Measurements from ENCODE around the gene ARHGAP8. TPM values are rescaled to one million over a fixed set of nuclear protein-coding genes. Genes with fewer than 3 reads are reported as not detected.
"Not testable (repeated sequence)": the region's sequence is repeated elsewhere in the genome, so short reads cannot be mapped to it uniquely, and the experiment has no call there.

The ARHGAP8 gene
- total RNA-seq, 2 donors from 2014 or later: 12.2 to 15.2 TPM

DNA sequence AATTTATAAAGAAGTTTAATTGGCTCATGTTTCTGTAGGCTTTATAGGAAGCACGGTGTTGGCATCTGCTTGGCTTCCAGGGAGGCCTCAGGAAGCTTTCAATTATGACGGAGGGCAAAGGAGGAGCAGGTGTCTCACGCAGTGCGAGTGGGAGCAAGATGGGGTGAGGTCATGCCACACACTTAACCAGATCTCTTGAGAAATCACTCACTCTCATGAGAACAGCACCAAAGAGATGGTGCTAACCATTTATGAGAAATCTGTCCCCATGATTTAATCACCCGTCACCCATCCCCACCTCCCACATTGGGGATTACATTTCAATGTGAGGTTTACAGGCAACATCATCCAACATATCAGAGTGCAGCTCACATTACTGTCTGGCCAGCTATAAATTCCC lies 103.5 kb downstream of the ARHGAP8 start:
- 93 to 96% methylated on average over 5 of the region's 5 CpGs for WGBS, 2 donors
- Histone ChIP-seq H3K27ac (no peak overlapping the region), H3K36me3 (replicated peaks in 1 of 2; ENCODE audit: insufficient read depth in 1 of 2, low read depth in 2 of 2) (no peaks in the 10 kb centered on the region), H3K9me3 (no peaks in the 10 kb centered on the region), H3K4me3 (no peak overlapping the region), H3K27me3 (no peaks in the 10 kb centered on the region), H3K4me1 (no peaks in the 10 kb centered on the region)
- no peak for DNase-seq
- ATAC-seq: no peak
- intact Hi-C loops (cut with DNase I): no loop called here
- TF ChIP-seq, protein P1, sequence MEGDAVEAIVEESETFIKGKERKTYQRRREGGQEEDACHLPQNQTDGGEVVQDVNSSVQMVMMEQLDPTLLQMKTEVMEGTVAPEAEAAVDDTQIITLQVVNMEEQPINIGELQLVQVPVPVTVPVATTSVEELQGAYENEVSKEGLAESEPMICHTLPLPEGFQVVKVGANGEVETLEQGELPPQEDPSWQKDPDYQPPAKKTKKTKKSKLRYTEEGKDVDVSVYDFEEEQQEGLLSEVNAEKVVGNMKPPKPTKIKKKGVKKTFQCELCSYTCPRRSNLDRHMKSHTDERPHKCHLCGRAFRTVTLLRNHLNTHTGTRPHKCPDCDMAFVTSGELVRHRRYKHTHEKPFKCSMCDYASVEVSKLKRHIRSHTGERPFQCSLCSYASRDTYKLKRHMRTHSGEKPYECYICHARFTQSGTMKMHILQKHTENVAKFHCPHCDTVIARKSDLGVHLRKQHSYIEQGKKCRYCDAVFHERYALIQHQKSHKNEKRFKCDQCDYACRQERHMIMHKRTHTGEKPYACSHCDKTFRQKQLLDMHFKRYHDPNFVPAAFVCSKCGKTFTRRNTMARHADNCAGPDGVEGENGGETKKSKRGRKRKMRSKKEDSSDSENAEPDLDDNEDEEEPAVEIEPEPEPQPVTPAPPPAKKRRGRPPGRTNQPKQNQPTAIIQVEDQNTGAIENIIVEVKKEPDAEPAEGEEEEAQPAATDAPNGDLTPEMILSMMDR (IDR thresholded peaks at IDR 0.05): no peak
- TF ChIP-seq POLR2A (IDR thresholded peaks at IDR 0.05): no peak

- H3K4me1 ChIP-seq; H3K27ac ChIP-seq; H3K9me3 ChIP-seq; intact Hi-C loops (cut with DNase I); H3K36me3 ChIP-seq (replicated peaks in 1 of 2; ENCODE audit: insufficient read depth in 1 of 2, low read depth in 2 of 2); H3K4me3 ChIP-seq; H3K27me3 ChIP-seq: not testable (repeated sequence)
- ATAC-seq (peak; percentile 30), DNase-seq (peak in 1 of 4 donors; percentile 26)
- WGBS, 2 donors: 58 to 72% methylated on average over 5 to 6 of the region's 7 CpGs
These were observed 106.4 kb downstream of the ARHGAP8 start for GRCh38 chr22:44858819-44859218.

DNA sequence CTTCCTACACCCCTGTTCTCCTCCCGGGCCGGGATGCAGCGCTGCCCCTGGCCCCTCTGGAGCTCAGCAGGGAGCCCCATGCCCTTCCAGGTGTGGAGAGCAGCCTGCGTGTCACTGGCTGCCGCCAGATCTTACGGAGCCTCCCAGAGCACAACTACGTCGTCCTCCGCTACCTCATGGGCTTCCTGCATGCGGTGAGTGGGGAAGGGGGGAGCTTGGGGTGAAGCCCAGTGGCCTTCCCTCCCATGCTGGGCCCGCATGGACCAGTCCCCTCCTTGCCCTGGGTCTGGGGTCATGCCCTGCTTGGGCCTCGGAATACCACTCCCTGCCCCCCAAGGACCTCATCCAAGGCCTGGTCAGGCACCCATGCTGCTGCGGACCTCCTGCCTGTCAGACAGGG lies 107.3 kb downstream of the ARHGAP8 start:
- no peaks in the 10 kb centered on the region for H3K27me3 ChIP-seq
- 86 to 90% methylated on average over 10 to 11 of the region's 13 CpGs for WGBS, 2 donors
- TF ChIP-seq, protein P1 (IDR thresholded peaks at IDR 0.05): no peak
- no peak for TF ChIP-seq POLR2A (IDR thresholded peaks at IDR 0.05)
- no peaks in the 10 kb centered on the region for H3K9me3 ChIP-seq
- no peak overlapping the region for H3K27ac ChIP-seq
- H3K4me3 ChIP-seq: no peak overlapping the region
- DNase-seq (no peak), ATAC-seq (no peak)
- H3K4me1 ChIP-seq: no peaks in the 10 kb centered on the region
- intact Hi-C loops (cut with DNase I): no loop called here
- H3K36me3 ChIP-seq (replicated peaks in 1 of 2; ENCODE audit: insufficient read depth in 1 of 2, low read depth in 2 of 2): no peaks in the 10 kb centered on the region

- no peak overlapping the region for H3K4me3 ChIP-seq
- TF ChIP-seq, protein P1 (IDR thresholded peaks at IDR 0.05): no peak
- TF ChIP-seq POLR2A (IDR thresholded peaks at IDR 0.05): no peak
- H3K27ac ChIP-seq: no peak overlapping the region
- H3K36me3 ChIP-seq (replicated peaks in 1 of 2; ENCODE audit: insufficient read depth in 1 of 2, low read depth in 2 of 2): no peaks in the 10 kb centered on the region
- intact Hi-C loops (cut with DNase I): no loop called here
- no peak for ATAC-seq
- DNase-seq: no peak
- H3K9me3 ChIP-seq: no peaks in the 10 kb centered on the region
- H3K27me3 ChIP-seq: no peaks in the 10 kb centered on the region
- H3K4me1 ChIP-seq: no peaks in the 10 kb centered on the region
- WGBS, 2 donors: 66 to 87% methylated on average over 6 of the region's 6 CpGs
These were observed 107.9 kb downstream of the ARHGAP8 start for GRCh38 chr22:44860311-44860710.

- no peak for DNase-seq
- H3K4me1 ChIP-seq: no peaks in the 10 kb centered on the region
- no peaks in the 10 kb centered on the region for H3K27me3 ChIP-seq
- no peaks in the 10 kb centered on the region for H3K9me3 ChIP-seq
- intact Hi-C loops (cut with DNase I): no loop called here
- no peak overlapping the region for H3K4me3 ChIP-seq
- TF ChIP-seq, protein P1 (IDR thresholded peaks at IDR 0.05): no peak
- TF ChIP-seq POLR2A (IDR thresholded peaks at IDR 0.05): no peak
- no peak for ATAC-seq
- no peak overlapping the region for H3K27ac ChIP-seq
- 73 to 95% methylated on average over 4 to 7 of the region's 7 CpGs for WGBS, 2 donors
- H3K36me3 ChIP-seq (replicated peaks in 1 of 2; ENCODE audit: insufficient read depth in 1 of 2, low read depth in 2 of 2): no peaks in the 10 kb centered on the region
These were observed 108.9 kb downstream of the ARHGAP8 start for GRCh38 chr22:44861245-44861644.

All from body of pancreas (tissue), 4 donors.